GM13976 (cell line): ENCODE data around the gene ERC1.
"Not testable (repeated sequence)": the region's sequence is repeated elsewhere in the genome, so short reads cannot be mapped to it uniquely, and the experiment has no call there.

ENCODE experiments used
- DNase-seq: peaks from one replicate; pipeline ENCODE4 v3.0.0; 2012; ENCODE audit warnings: low spot score
- in situ Hi-C: fragments of 300-500 bp; cut with MboI; formaldehyde crosslinking; loops from one replicate; pipeline ENCODE4 v1.12.0; 2022; ENCODE audit warnings: low sequenced_read_pairs, mixed read lengths, inconsistent platforms; ENCODE audit not compliant: unreplicated experiment
- TF ChIP-seq, protein P1 (sequence below): IDR thresholded peaks from 2 replicates; pipeline ENCODE4 v1.5.1; 2012; ENCODE audit warnings: borderline replicate concordance, mild to moderate bottlenecking; ENCODE audit not compliant: insufficient read depth; ENCODE audit errors: extremely low read depth, missing control alignments, control extremely low read depth

ERC1 gene

DNA sequence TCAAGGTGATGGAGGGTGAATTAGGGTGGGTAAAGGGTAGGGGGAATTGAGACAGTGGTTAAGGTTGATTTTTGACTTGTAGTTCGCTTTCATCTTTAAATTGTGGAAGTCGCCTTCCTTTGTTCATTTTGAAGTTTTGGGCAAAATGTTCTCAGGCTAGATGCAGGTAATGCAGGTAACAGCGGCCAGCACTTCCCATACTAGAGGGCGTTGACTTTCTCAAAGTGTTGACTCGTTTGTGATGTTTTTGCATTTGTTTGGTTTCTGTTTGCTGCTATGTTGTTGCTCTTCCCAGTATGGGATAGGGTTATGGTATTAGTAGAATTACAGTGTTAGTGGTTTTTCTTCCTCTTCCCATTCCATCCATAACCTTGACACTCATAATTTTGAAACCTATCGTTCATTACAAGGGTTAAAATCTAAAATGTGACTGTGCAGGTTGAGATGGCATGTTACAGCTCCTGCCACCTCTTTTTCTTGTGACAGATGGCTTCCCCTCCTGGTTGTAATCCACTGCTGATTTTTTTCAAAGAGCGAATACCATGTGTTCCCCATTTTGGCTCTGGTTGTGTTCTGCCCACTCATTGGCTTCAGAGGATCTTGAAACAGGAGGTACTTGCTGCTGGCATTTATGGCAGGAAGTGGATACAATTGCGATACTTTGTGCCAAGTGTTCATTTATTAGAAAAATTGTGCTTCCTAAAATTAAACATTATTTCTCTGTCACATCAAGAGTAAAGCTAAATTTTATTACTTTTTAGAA lies 57.1 kb downstream of the ERC1 start:
- TF ChIP-seq, protein P1, sequence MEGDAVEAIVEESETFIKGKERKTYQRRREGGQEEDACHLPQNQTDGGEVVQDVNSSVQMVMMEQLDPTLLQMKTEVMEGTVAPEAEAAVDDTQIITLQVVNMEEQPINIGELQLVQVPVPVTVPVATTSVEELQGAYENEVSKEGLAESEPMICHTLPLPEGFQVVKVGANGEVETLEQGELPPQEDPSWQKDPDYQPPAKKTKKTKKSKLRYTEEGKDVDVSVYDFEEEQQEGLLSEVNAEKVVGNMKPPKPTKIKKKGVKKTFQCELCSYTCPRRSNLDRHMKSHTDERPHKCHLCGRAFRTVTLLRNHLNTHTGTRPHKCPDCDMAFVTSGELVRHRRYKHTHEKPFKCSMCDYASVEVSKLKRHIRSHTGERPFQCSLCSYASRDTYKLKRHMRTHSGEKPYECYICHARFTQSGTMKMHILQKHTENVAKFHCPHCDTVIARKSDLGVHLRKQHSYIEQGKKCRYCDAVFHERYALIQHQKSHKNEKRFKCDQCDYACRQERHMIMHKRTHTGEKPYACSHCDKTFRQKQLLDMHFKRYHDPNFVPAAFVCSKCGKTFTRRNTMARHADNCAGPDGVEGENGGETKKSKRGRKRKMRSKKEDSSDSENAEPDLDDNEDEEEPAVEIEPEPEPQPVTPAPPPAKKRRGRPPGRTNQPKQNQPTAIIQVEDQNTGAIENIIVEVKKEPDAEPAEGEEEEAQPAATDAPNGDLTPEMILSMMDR, result no peak
- in situ Hi-C loops, result no loop called here
- no peak for DNase-seq

GRCh38 chr12:1050059-1050707 lies 59.2 kb downstream of the ERC1 start:
- no peak for DNase-seq
- in situ Hi-C loops, result no loop called here
- TF ChIP-seq, protein P1, result no peak

GRCh38 chr12:1051672-1052071 lies 60.6 kb downstream of the ERC1 start:
- DNase-seq, in situ Hi-C loops: not testable (repeated sequence)

DNA sequence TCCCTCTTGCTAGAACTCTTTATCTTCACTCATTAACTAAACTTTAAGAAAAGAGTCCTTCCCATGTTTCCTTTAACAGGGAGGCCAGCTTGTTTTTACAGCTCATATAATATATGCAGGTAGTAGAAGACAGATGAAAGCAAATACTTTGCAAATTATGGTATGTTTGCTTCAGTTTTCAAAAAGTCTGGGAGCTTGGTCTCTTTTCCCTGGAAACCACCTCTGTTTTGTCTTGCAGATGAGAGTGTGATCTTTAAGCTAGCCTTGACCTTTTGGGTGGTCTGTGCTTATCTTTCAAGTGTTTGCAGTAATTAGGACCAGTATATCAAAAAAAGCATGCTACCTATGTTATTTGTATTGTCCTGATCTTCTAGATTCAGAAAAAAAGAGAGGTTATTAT lies 62.7 kb downstream of the ERC1 start:
- no peak for DNase-seq
- in situ Hi-C loops, result no loop called here

DNA sequence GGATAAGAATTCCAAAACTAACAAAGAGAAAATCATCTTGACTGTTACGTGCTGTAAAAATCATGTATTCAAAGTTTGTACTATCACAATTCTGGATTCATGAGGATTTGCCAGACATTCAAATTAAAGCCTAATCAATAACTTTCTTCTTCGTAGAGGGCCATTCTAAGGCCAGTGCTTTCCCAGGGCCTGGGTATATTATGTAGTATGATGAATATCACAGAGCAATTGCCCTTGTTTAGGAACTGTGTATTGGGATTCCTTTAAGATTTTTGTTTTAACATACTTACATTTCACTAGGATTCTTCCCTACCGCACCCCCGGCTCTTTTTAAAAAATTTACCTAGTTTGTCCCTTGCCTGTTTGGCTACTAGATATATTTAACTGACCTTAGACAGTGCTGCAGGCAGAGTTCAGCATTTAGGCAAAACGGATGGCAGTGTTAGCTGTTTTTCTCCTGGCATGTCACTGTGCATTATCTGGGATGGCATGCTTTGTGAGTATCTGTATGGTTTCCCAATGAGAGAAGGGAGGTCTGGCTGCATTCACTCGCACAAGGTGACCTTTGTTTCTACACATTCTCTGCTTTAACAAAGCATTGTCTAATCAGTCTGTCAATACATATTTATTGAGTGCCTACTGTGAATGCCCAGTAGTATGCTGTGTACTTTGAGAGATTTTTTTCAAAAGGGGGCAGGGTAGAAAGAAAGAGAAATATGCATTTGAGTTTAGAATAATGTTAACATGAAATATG lies 63.3 kb downstream of the ERC1 start:
- no peak for DNase-seq
- in situ Hi-C loops, result no loop called here

More for the DNA sequence above, 62.7 kb downstream of the ERC1 start:
- TF ChIP-seq, protein P1, result no peak

DNA sequence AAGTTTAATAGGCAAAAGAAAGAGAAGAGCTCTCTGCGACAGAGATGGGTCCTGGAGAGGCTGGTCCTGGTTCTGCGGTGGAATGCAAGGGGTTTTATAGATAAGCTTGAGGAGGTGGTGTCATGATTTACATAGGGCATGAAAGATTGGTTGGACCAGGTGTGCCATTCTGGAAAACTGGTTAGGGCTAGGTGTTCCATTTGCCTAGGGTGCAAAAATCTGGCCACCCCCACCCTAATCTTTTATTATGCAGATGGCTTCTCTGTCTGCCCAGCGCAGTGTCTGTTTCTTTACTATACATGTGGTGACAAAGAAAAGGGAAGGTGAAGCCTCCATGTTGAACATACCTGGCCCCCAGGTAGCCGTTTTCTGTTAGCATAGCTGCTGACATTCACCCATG lies 65.4 kb downstream of the ERC1 start:
- in situ Hi-C loops, result no loop called here
- TF ChIP-seq, protein P1, result no peak
- no peak for DNase-seq

More for the DNA sequence above, 63.3 kb downstream of the ERC1 start:
- TF ChIP-seq, protein P1, result no peak
